ENCODE data around the gene NDFIP2.
A peak's percentile ranks its signal among the peaks of the same experiment; 100 is the strongest.
"Not testable (repeated sequence)": the region's sequence is repeated elsewhere in the genome, so short reads cannot be mapped to it uniquely, and the experiment has no call there.

NDFIP2 gene

GRCh38 chr13:79540504-79540903, 59.5 kb downstream of the NDFIP2 start:
- DNase-seq = no peak

GRCh38 chr13:79541426-79542049, 60.6 kb downstream of the NDFIP2 start:
- DNase-seq = peak in 1 of 5 donors; percentile 69

- DNase-seq = no peak
These were observed 62.9 kb downstream of the NDFIP2 start for GRCh38 chr13:79543883-79544282.

GRCh38 chr13:79547211-79548195, 66.5 kb downstream of the NDFIP2 start:
- no peak for DNase-seq

GRCh38 chr13:79548902-79549301, 67.9 kb downstream of the NDFIP2 start:
- DNase-seq = no peak

GRCh38 chr13:79549355-79550106, 68.6 kb downstream of the NDFIP2 start:
- no peak for DNase-seq

GRCh38 chr13:79557666-79558065, 76.7 kb downstream of the NDFIP2 start:
- DNase-seq = no peak

GRCh38 chr13:79560954-79561353, 80.0 kb downstream of the NDFIP2 start:
- DNase-seq = no peak

- no peak for DNase-seq
These were observed 81.6 kb downstream of the NDFIP2 start for GRCh38 chr13:79562557-79562956.

- no peak for DNase-seq
These were observed 85.2 kb downstream of the NDFIP2 start for GRCh38 chr13:79566118-79566517.

- no peak for DNase-seq
These were observed 90.2 kb downstream of the NDFIP2 start for GRCh38 chr13:79571147-79571546.

- not testable (repeated sequence) for DNase-seq
These were observed 92.9 kb downstream of the NDFIP2 start for GRCh38 chr13:79573892-79574291.

GRCh38 chr13:79581870-79582315, 100.9 kb downstream of the NDFIP2 start:
- no peak for DNase-seq

GRCh38 chr13:79582896-79583295, 101.9 kb downstream of the NDFIP2 start:
- DNase-seq = no peak

GRCh38 chr13:79585033-79585432, 104.1 kb downstream of the NDFIP2 start:
- no peak for DNase-seq

- DNase-seq = no peak
These were observed 108.8 kb downstream of the NDFIP2 start for GRCh38 chr13:79589603-79590393.

GRCh38 chr13:79590394-79590676, 109.4 kb downstream of the NDFIP2 start:
- DNase-seq = no peak

- no peak for DNase-seq
These were observed 110.5 kb downstream of the NDFIP2 start for GRCh38 chr13:79591493-79591892.

GRCh38 chr13:79593121-79593520, 112.2 kb downstream of the NDFIP2 start:
- DNase-seq = no peak

GRCh38 chr13:79593641-79594275, 112.8 kb downstream of the NDFIP2 start:
- DNase-seq = no peak

GRCh38 chr13:79600146-79600545, 119.2 kb downstream of the NDFIP2 start:
- DNase-seq = not testable (repeated sequence)

- no peak for DNase-seq
These were observed 122.0 kb downstream of the NDFIP2 start for GRCh38 chr13:79602936-79603335.

Measured in T-helper 1 cell (primary cell).